Neural cell (in vitro differentiated cells): ENCODE data around the gene NOP14.

ENCODE experiments used
- EP300 ChIP-seq: fragments of 450-650 bp; conservative IDR thresholded peaks from 2 replicates; pipeline ENCODE4 v1.6.1; 2014; ENCODE audit warnings: antibody characterized with exemption, mild to moderate bottlenecking, moderate library complexity; ENCODE audit not compliant: poor library complexity, severe bottlenecking
- EZH2 ChIP-seq: fragments of 200-600, 300-800 bp; shearing (Covaris generic), sonication (generic); IDR thresholded peaks from 2 replicates; pipeline ENCODE4 v1.6.1; 2014; ENCODE audit warnings: antibody characterized with exemption, low read length, borderline replicate concordance, mild to moderate bottlenecking; ENCODE audit not compliant: insufficient read depth, poor library complexity, severe bottlenecking
- POLR2AphosphoS5 ChIP-seq: IDR thresholded peaks from 2 replicates; pipeline ENCODE4 v1.6.1; 2012
- TAF1 ChIP-seq: IDR thresholded peaks from 2 replicates; pipeline ENCODE4 v1.6.1; 2012; ENCODE audit warnings: low read depth
- TF ChIP-seq, protein P1 (sequence below): fragments of 450-650 bp; IDR thresholded peaks from 2 replicates; pipeline ENCODE4 v1.5.1; 2014; ENCODE audit warnings: antibody characterized with exemption, mild to moderate bottlenecking, moderate library complexity; ENCODE audit not compliant: poor library complexity, severe bottlenecking
- TF ChIP-seq, protein P2 (sequence below): IDR thresholded peaks from 2 replicates; pipeline ENCODE4 v1.6.1; 2012; ENCODE audit warnings: borderline replicate concordance

- TF ChIP-seq, protein P1, sequence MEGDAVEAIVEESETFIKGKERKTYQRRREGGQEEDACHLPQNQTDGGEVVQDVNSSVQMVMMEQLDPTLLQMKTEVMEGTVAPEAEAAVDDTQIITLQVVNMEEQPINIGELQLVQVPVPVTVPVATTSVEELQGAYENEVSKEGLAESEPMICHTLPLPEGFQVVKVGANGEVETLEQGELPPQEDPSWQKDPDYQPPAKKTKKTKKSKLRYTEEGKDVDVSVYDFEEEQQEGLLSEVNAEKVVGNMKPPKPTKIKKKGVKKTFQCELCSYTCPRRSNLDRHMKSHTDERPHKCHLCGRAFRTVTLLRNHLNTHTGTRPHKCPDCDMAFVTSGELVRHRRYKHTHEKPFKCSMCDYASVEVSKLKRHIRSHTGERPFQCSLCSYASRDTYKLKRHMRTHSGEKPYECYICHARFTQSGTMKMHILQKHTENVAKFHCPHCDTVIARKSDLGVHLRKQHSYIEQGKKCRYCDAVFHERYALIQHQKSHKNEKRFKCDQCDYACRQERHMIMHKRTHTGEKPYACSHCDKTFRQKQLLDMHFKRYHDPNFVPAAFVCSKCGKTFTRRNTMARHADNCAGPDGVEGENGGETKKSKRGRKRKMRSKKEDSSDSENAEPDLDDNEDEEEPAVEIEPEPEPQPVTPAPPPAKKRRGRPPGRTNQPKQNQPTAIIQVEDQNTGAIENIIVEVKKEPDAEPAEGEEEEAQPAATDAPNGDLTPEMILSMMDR, result no peak
- TF ChIP-seq POLR2AphosphoS5, result no peak
- no peak for TF ChIP-seq EZH2
- no peak for TF ChIP-seq EP300
- TF ChIP-seq TAF1, result no peak
- TF ChIP-seq, protein P2, sequence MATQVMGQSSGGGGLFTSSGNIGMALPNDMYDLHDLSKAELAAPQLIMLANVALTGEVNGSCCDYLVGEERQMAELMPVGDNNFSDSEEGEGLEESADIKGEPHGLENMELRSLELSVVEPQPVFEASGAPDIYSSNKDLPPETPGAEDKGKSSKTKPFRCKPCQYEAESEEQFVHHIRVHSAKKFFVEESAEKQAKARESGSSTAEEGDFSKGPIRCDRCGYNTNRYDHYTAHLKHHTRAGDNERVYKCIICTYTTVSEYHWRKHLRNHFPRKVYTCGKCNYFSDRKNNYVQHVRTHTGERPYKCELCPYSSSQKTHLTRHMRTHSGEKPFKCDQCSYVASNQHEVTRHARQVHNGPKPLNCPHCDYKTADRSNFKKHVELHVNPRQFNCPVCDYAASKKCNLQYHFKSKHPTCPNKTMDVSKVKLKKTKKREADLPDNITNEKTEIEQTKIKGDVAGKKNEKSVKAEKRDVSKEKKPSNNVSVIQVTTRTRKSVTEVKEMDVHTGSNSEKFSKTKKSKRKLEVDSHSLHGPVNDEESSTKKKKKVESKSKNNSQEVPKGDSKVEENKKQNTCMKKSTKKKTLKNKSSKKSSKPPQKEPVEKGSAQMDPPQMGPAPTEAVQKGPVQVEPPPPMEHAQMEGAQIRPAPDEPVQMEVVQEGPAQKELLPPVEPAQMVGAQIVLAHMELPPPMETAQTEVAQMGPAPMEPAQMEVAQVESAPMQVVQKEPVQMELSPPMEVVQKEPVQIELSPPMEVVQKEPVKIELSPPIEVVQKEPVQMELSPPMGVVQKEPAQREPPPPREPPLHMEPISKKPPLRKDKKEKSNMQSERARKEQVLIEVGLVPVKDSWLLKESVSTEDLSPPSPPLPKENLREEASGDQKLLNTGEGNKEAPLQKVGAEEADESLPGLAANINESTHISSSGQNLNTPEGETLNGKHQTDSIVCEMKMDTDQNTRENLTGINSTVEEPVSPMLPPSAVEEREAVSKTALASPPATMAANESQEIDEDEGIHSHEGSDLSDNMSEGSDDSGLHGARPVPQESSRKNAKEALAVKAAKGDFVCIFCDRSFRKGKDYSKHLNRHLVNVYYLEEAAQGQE, result no peak
These were observed 33.7 kb downstream of the NOP14 start for GRCh38 chr4:2929469-2929868.
